ENCODE data around the gene SELE.

DNA sequence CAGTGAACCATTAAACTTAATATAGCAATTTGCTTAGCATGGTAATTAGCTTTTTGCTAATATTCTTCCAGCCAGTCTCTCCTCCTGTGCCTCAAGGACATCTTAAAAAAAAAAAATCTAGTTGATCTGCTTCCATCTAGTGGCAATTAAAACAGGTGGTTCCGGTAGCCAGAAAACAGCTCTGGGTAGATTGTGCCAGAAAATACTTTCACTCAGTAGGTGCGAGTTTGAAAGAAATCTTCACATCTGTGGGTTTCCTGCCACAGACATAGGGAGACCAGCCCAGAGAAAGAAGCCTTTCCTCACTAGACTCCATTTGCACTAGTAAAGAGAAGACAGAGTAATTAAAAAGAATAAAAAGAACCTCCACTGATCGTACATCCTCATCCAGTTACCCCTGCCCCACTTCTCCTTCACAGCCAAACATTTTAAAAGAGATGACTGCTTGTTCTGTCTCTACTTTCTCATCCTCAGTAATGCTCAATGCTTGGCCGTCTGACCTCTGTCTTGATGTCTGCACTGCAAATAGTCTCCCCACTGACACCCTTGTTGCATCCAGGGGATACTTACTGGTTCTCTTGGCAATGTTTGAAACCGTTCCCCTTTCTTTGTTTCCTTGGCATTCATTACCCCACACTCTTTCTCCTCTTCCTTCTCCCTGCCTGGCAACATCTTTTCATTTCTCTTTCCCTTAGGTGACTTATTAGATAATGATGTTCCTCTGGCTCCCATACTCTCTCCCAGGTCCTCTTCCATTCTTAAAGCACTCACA, 39.4 kb downstream of the SELE start:
- TF ChIP-seq, protein P1, sequence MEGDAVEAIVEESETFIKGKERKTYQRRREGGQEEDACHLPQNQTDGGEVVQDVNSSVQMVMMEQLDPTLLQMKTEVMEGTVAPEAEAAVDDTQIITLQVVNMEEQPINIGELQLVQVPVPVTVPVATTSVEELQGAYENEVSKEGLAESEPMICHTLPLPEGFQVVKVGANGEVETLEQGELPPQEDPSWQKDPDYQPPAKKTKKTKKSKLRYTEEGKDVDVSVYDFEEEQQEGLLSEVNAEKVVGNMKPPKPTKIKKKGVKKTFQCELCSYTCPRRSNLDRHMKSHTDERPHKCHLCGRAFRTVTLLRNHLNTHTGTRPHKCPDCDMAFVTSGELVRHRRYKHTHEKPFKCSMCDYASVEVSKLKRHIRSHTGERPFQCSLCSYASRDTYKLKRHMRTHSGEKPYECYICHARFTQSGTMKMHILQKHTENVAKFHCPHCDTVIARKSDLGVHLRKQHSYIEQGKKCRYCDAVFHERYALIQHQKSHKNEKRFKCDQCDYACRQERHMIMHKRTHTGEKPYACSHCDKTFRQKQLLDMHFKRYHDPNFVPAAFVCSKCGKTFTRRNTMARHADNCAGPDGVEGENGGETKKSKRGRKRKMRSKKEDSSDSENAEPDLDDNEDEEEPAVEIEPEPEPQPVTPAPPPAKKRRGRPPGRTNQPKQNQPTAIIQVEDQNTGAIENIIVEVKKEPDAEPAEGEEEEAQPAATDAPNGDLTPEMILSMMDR (IDR thresholded peaks at IDR 0.05 in 8 of 11, conservative IDR thresholded peaks at IDR 0.05 in 3 of 11) = peak in 7 of 11 experiments; percentile 8 to 44 (median 20)
- no peak for TF ChIP-seq POLR2A (IDR thresholded peaks at IDR 0.05)

All from spleen (tissue), 7 donors.